Measurements from ENCODE around the gene CSTF2. TPM values are rescaled to one million over a fixed set of nuclear protein-coding genes. Genes with fewer than 3 reads are reported as not detected.

CSTF2 gene
- polyA plus RNA-seq = 5.4 and 6.8 TPM in 2 replicates

DNA sequence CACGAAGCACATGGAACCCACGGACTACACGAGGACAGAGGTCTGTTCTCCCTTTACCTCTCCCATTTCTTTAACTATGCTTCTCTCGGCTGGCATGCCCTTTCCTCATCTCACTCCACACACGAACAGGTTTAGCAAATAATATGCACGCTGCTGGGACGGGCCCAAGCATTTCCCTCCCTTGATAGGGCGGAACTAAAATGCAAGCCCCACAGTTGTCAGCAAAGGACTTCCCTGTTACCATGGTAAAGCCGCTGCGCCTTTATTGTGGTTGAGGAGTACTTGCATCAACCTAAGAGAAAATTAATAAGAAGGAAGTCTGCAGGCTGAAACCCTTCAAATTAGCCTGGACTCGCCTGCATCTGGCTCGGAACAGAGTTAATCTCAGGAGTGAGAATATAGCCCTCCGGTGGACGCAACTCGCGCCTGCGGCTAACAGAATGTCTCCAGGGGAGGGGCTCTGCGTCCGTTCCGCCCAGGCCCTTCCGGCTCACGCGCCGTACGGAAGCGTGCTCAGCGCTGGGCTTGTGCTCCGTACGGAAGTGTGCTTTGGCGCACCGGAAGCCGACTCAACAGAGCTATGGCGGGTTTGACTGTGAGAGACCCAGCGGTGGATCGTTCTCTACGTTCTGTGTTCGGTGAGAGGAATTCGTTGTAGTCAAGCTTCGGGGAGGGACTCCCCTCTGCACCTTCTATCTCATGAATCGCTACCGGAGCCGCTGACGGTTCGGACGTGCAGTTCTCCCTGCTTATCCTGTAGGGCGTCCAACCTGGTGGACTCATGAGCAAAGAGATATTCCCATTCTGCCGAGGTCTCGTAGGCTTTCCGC, at the start of gene CSTF2:
Gene CSTF2 (plus strand): TSS at position 555 of the 830 bp plus-strand sequence. CDS start 26 bp downstream, at position 581.

GRCh38 chrX:100874325-100874724, 54.1 kb downstream of the CSTF2 start, which contains the start of gene NOX1:
Gene NOX1 (minus strand): TSS chrX:100874359. CDS start chrX:100874139, 220 bp downstream.

Other genes with a start within 250 kb of the CSTF2 start
- gene TNMD, start 235.5 kb upstream of the CSTF2 start, polyA plus RNA-seq = not detected in 2 replicates
- 4.5 and 8.6 TPM in 2 replicates for gene TSPAN6, start 183.6 kb upstream of the CSTF2 start, polyA plus RNA-seq
- not detected in 2 replicates for gene SRPX2, start 176.2 kb upstream of the CSTF2 start, polyA plus RNA-seq
- gene SYTL4, start 88.3 kb upstream of the CSTF2 start, polyA plus RNA-seq = 1.0 and 2.0 TPM in 2 replicates
- 0.13 and 0.38 TPM in 2 replicates for gene NOX1, start 54.0 kb downstream of the CSTF2 start, polyA plus RNA-seq
- gene XKRX, start 108.5 kb downstream of the CSTF2 start, polyA plus RNA-seq = not detected in 2 replicates
- 0.94 TPM in 1 of 2 replicates, not detected in the other for gene ARL13A, start 149.3 kb downstream of the CSTF2 start, polyA plus RNA-seq
- 0.95 and 1.5 TPM in 2 replicates for gene TRMT2B, start 231.7 kb downstream of the CSTF2 start, polyA plus RNA-seq

Data from Purkinje cell (primary cell).